ENCODE measurements around the gene EPOP.
A peak's percentile ranks its signal among the peaks of the same experiment; 100 is the strongest.

EPOP gene

GRCh38 chr17:38705523-38705802, 30.7 kb upstream of the EPOP start:
- DNase-seq: peak; percentile 20

- DNase-seq: peak; percentile 79
These were observed 30.1 kb upstream of the EPOP start, which contains the start of gene MLLT6 for GRCh38 chr17:38704606-38705522. MLLT6 (plus strand) TSS chr17:38705273; CDS start chr17:38705633, 360 bp downstream.

- DNase-seq: peak; percentile 61
These were observed 29.2 kb upstream of the EPOP start for GRCh38 chr17:38703742-38704605.

GRCh38 chr17:38702916-38703741, 28.4 kb upstream of the EPOP start:
- no peak for DNase-seq

DNA sequence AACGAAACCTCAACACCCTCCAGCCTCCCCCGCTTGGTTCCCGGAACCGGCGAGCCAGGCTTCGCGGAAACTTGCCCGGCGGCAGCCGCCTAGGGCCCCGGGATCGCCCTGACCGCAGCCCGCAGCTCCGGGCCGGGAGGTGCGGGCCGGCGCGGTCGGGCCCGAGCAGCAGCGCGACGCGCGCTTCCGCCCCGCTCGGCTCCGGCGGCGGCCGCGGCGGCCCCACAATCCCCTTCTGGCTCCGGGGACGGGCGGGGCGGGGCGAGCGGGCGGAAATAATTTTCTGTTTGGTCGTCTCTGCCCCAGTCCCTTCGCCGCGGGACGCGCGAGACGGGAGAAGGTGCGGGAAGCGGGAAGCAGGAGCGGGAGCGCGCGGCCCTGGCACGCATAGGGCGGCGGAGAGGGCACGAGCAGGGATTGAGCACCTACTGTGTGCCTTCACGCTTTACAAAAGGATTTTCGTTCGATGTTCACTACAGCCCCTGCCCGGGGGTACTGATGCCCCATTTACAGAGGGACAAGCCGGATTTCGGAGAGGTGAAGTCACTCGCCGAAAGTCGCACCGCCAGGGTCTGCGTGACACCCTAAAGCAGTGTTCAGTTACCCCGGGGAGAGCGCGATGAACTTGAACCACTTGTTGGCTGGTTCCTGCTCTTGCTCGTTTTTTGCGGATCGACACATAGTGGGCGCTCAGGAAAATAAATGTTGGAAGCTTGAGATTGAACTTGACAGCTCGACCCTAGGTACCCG, 27.6 kb upstream of the EPOP start:
- peak; percentile 75 for DNase-seq

- DNase-seq: peak; percentile 61
These were observed 26.9 kb upstream of the EPOP start for GRCh38 chr17:38701504-38702165.

DNA sequence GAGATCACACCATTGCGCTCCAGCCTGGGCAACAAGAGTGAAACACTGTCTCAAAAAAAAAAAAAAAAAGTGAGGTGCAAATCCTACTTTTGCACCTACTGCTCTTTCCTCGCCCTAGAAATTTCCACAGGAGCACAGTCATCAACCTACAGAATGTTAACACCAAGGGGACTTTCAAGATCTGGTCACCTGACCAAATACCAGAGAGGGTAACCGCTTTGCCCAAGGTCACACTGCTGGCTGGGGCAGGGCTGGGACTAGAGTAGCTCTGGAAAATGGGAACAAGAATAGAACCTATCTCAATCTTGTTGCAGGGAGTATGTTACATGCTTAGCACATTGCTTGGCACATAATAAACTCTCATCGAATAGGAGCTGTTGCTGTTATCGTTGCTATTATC, 24.0 kb upstream of the EPOP start:
- no peak for DNase-seq

DNA sequence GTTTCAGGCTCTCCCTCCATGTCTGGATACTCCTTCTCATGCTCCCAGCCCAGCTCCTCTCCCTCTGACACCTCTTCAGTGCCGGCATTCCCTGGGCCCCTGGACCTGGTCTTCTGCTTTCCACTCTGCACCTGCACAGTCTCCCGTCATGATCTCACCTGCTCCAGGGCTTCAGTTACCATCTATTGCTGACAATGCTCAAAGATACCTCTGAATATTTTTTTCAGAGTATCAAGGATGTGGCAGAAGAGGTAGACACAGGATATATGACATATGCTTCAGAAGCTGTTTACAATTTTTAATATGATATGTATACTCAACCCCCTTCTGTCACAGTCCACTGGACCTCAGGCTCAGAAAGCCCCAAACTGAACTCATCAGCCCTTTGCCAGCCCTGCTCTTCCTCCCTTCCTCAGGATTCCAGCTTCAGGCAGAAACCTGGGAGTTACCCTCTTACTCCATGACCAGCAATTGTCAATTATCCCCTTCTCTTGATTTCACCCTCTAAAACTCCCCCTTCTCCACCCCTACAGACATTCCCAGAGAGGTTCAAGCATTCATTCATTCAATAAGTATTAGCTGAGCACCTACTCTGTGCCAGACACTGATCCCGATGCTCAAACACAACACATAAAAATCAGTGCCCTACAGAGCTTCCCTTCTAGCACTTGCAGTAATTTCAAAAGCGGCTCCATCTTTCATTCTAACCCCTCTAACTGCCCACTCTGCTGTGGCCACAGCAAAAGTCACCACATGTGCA, 22.5 kb upstream of the EPOP start:
- no peak for DNase-seq

GRCh38 chr17:38693700-38694329, 19.1 kb upstream of the EPOP start:
- no peak for DNase-seq

GRCh38 chr17:38691154-38691553, 16.4 kb upstream of the EPOP start:
- DNase-seq: no peak

DNA sequence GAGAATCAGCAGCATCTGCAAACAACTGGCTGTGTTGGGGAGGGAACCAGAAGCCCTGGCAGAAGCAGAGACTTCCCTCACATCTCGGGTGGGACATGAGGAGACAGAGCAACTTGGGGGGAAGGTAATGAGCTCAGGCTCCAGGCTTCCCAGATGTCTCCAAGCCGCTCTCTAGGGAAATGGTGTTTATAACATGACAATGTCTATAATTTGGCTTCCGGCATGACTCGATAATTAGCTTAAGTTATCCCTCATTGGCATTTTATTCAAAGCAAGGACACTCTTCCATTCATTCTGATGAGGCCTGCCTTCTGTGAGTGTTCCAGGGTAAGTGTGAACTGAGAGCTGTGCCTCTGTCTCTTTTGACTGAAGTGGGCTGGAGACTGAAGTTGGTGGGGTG, 15.6 kb upstream of the EPOP start:
- DNase-seq: no peak

DNA sequence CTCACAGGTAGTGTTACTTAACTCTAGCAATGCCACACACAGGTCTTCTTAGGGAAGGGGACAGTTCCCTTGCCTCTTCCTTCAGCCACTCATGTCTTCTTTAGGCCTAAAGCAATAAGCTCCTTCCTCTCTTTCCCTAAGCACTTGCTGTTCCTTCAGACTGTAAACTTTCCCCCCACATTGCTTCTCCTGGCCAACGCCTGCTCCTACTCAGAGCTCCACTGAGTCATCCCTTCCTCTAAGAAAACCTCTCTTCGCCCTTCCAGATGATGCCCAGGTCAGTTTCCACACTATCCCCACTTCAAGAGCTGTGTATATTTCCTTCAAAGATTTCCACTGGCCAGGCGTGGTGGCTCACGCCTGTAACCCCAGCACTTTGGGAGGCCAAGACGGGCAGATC, 12.5 kb upstream of the EPOP start:
- DNase-seq: no peak

- no peak for DNase-seq
These were observed 10.7 kb upstream of the EPOP start for GRCh38 chr17:38685491-38685890.

DNA sequence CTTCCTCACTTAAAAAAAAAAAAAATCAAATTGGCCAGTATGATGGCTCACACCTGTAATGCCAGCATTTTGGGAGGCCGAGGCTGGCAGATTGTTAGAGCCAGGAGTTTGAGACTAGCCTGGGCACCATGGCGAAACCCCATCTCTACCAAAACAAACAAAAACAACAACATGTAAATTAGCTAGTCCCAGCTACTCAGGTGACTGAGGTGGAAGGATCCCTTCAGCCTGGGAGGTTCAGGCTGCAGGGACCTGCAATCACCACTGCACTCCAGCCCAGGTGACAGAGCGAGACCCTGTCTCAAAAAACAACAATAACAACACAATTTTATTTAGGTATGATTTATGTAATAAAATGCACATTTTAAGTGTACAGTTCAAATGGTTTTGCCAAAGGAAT, 6.3 kb upstream of the EPOP start:
- no peak for DNase-seq

DNA sequence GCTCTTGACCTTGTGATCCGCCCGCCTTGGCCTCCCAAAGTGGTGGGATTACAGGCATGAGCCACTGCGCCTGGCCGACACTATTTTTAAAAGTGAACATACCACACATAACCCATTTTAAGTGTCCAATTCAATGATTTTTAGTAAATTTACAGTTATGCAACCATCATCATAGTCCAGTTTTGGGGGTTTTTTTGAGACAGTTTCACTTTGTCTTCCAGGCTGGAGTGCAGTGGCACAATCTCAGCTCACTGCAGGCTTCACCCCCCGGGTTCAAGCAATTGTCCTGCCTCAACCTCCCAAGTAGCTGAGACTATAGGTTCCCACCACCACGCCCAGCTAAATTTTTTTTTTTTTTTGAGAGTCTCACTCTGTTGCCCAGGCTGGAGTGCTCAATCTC, 3.1 kb upstream of the EPOP start:
- no peak for DNase-seq

DNA sequence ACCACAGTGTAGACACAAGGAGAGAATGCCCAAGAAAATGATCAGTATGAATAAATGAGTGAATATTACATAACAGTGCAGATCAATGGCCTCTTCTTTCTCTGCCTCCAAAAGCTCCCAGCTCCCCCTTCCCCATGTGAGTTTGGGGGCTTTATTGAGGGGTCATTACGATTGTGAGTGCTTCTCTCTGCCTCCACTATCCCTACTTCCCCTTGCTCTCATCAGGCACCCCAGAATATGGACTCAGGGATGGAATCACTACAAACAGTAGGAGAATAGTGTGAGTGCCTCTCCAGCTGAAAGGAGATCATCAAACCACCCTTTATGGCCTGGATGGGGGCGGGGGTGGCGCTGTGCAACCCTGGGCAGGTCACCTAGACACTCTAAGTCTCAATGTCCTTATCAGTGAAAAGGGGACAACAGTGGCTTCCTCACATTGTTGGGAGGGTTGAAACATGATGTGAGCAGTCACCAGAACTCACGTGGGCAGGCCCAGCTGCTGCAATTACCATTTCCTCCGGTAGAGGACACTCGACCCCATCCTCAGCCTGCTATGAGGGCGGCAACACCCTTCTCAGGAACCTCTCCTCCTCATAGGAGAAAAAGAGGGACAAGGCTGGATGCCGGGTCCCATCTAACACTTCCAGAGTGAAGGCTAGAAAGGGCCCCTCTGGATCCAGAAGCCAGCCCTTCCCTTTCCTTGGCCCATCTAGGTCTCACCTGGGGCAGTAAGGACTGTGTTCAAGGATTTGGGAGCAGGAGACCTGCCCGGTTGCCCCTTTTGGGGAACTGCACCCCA, 2.1 kb upstream of the EPOP start:
- DNase-seq: peak; percentile 78

- DNase-seq: no peak
These were observed 576 bp downstream of the EPOP start for GRCh38 chr17:38674014-38674748.

DNA sequence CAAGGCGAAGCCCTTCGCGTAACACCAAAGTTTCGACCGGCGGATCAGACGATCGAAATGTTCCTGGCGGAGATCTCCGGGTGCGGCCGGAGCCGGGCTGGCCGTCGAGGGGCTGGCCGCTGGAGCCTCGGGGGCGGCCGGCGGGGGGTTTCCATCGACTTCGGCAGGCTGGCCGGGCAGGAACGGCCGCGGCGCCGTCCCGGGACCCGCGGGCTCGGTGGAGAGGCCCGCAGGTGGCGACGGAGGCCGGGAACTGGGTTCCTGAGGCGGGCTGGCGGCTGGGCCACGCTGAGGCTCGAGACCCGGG, 1.1 kb downstream of the EPOP start:
- no peak for DNase-seq

All from activated CD4-positive, alpha-beta T cell treated with anti-CD3 and anti-CD28 coated beads, Interleukin-2, amount 50 U/mL, for 1 hour (primary cell).